MG63 (cell line): Measurements from ENCODE around the gene GSG1. TPM values are rescaled to one million over a fixed set of nuclear protein-coding genes. Genes with fewer than 3 reads are reported as not detected.
"Not testable (repeated sequence)": the region's sequence is repeated elsewhere in the genome, so short reads cannot be mapped to it uniquely, and the experiment has no call there.

ENCODE experiments used
- DNase-seq: peaks from one replicate; pipeline ENCODE4 v3.0.0-alpha.2; 2020
- H3K27me3 ChIP-seq: fragments of 250-450 bp; sonication (Bioruptor Pico); 2 replicates; pipeline ENCODE4 v1.5.1; 2020; ENCODE audit warnings: mild to moderate bottlenecking, moderate library complexity
- H3K36me3 ChIP-seq: fragments of 250-450 bp; sonication (Bioruptor Pico); 2 replicates; pipeline ENCODE4 v1.5.1; 2020; ENCODE audit warnings: mild to moderate bottlenecking, moderate library complexity
- H3K4me3 ChIP-seq: fragments of 250-450 bp; sonication (Bioruptor Pico); 2 replicates; pipeline ENCODE4 v1.5.1; 2020; ENCODE audit warnings: mild to moderate bottlenecking, moderate library complexity
- H3K9me3 ChIP-seq: fragments of 250-450 bp; sonication (Bioruptor Pico); 2 replicates; pipeline ENCODE4 v1.5.1; 2020; ENCODE audit warnings: mild to moderate bottlenecking, moderate library complexity
- total RNA-seq: library from RNA; depleted of rRNA; stranded (reverse); fragments of >200 nt; shearing (Covaris generic); gene quantifications from 2 replicates; pipeline ENCODE4 v1.2.3, GENCODE V29; 2014; ENCODE audit warnings: low replicate concordance

Gene GSG1
- total RNA-seq, 1 experiment from 2014 or later, result 0.33 TPM

GRCh38 chr12:13100605-13100881 is 2.9 kb downstream of the GSG1 start:
- no peak for DNase-seq
- peak overlapping the region; percentile 48 for H3K4me3 ChIP-seq
- H3K9me3 ChIP-seq, result no peaks in the 10 kb centered on the region
- no peaks in the 10 kb centered on the region for H3K36me3 ChIP-seq
- H3K27me3 ChIP-seq, result no peaks in the 10 kb centered on the region

DNA sequence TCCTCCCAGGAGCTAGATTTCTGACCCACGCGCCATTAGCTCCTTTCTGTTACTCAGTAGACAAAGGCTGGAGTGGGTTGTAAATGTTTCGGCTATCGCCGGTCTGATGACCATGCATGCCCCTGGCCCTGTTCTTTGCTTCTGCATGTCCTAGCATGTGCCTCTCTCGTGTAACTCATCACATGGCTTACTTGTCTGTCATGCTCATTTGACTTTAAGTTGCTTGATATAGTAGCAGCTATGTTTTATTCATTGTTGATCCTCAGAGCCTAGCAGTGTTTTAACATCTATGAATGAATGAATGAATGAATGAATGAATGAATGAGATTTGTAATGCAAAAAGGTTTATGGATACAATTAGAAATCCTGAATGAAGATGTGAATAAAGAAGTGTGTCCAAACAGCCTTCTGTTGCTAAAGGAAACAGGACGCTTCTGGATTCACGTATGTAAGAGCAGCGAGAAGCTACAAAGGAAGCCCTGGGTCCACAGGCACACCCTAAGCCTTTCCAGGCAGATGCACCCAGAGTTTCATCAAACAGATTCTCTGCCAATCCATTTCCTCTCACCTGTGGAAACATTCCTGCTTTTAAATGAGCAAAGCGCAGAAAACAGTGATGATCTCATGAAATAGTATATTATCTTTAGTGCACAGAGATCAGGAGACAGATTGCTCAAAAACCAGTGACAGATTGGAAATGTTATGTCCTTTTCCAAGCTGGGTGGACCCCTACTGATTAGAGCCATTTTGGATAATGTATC is 3.4 kb downstream of the GSG1 start:
- Histone ChIP-seq H3K9me3 (no peaks in the 10 kb centered on the region), H3K4me3 (no peak overlapping the region), H3K27me3 (no peaks in the 10 kb centered on the region), H3K36me3 (no peaks in the 10 kb centered on the region)
- DNase-seq, result no peak

GRCh38 chr12:13099066-13099843 is 4.2 kb downstream of the GSG1 start:
- H3K4me3 ChIP-seq, result no peak overlapping the region
- H3K36me3 ChIP-seq, result no peaks in the 10 kb centered on the region
- DNase-seq, result no peak
- H3K9me3 ChIP-seq, result no peaks in the 10 kb centered on the region
- no peaks in the 10 kb centered on the region for H3K27me3 ChIP-seq

- H3K36me3 ChIP-seq, result no peaks in the 10 kb centered on the region
These were observed 5.9 kb downstream of the GSG1 start for GRCh38 chr12:13097491-13098011.

GRCh38 chr12:13095266-13095995 is 8.0 kb downstream of the GSG1 start:
- no peak overlapping the region for H3K4me3 ChIP-seq
- no peaks in the 10 kb centered on the region for H3K27me3 ChIP-seq
- H3K9me3 ChIP-seq, result no peaks in the 10 kb centered on the region
- H3K36me3 ChIP-seq, result no peaks in the 10 kb centered on the region
- DNase-seq, result no peak

More at GRCh38 chr12:13097491-13098011, 5.9 kb downstream of the GSG1 start:
- peak overlapping the region; percentile 22 for H3K4me3 ChIP-seq
- H3K27me3 ChIP-seq, result no peaks in the 10 kb centered on the region
- H3K9me3 ChIP-seq, result no peaks in the 10 kb centered on the region
- peak; percentile 40 for DNase-seq

DNA sequence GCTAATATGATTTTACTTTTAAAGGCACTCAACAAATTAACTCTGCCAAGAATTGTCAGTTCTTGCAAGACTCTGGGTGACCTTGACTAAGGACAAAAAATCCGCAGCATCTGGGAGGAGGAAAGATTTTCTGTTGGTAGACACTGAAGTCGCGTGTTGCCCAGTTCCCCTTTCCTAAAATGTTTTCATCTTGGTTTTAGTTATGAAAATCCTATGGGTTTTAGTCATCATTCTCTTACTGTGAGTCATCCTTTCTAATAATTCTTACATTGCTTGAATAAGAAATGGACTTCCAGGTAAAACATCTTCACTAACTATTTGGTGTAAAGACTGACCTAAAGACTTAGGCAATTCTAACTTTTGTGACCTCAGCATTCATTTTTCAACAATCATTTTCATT is 9.1 kb downstream of the GSG1 start:
- Histone ChIP-seq H3K36me3 (no peaks in the 10 kb centered on the region), H3K9me3 (no peaks in the 10 kb centered on the region), H3K27me3 (no peaks in the 10 kb centered on the region), H3K4me3 (no peak overlapping the region)
- DNase-seq, result no peak

GRCh38 chr12:13093848-13094220 is 9.6 kb downstream of the GSG1 start:
- Histone ChIP-seq H3K9me3 (no peaks in the 10 kb centered on the region), H3K27me3 (no peaks in the 10 kb centered on the region), H3K36me3 (no peaks in the 10 kb centered on the region), H3K4me3 (no peak overlapping the region)
- no peak for DNase-seq

DNA sequence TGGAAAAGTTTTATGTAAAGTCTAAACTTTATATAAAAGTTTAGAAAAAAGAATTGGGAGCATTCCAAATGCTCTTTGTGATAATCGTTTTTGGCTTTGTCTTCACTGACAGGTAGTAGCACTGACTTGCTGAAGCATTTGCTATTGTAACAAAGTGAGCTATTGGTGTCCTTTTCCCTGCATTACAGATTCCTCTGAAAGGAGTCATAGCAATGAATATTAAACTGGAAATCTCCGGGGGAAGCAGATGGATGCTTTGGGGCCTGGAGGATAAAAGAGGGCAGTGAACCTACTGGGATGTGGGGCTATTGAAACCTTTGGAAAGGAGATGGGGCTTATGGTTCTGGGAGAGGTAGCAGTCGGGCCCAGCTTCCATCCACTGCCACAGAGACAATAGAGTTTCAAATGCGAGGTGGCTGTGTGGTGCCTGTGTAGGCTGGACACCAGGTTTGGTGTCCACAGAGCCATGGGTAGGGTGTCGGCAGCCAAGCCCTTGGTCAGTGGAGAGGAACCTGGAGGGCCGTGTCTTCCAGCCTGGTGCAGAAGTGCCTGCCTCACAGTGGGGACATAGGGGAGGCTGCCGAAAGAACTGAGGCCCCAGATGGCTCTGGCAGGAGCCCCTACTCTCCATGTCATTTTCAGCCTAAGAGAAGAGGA is 10.1 kb downstream of the GSG1 start:
- H3K27me3 ChIP-seq, result no peaks in the 10 kb centered on the region
- H3K9me3 ChIP-seq, result no peaks in the 10 kb centered on the region
- H3K36me3 ChIP-seq, result no peaks in the 10 kb centered on the region
- H3K4me3 ChIP-seq, result no peak overlapping the region
- no peak for DNase-seq

DNA sequence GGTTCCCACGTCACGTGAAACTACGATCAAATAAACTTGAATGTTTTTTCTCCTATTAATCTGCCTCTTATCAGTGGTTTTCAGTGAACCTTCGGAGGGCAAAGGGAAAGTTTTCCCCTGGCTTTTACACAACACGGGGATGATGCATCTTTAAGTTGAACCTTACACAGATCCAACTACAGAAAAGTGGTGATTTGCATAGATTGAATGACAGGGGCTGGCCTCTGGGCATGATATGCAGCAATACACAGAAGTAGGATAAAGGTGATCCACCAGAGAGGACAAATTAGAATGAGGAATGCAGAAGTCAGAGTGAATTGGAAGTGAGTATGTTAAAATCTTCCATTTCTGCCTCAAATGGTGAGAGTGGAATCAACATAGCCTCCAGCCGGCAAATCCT is 11.6 kb downstream of the GSG1 start:
- H3K9me3 ChIP-seq, result no peaks in the 10 kb centered on the region
- DNase-seq, result no peak
- no peak overlapping the region for H3K4me3 ChIP-seq
- no peaks in the 10 kb centered on the region for H3K36me3 ChIP-seq
- no peaks in the 10 kb centered on the region for H3K27me3 ChIP-seq

DNA sequence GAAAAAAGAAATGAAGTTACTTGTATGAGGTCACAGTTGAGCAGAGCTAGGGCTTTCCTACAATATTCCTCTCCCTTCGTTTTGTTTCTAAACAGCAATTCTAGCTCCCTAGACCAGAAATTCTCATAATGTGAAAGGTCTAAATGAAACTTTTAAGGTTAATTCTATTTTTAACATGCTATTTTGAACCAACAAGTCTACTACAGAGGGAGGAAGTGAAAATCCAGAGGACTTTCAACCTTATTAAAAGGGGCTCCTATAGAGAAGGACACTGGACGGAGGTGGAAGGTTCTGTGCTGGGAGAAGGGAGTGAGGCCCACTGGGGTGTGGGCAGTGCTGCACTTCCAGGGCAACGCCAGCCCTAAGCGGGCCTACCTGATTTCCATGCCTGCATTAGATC is 13.4 kb downstream of the GSG1 start:
- H3K27me3 ChIP-seq, result no peaks in the 10 kb centered on the region
- H3K9me3 ChIP-seq, result no peaks in the 10 kb centered on the region
- no peak for DNase-seq
- no peaks in the 10 kb centered on the region for H3K36me3 ChIP-seq
- H3K4me3 ChIP-seq, result no peak overlapping the region

DNA sequence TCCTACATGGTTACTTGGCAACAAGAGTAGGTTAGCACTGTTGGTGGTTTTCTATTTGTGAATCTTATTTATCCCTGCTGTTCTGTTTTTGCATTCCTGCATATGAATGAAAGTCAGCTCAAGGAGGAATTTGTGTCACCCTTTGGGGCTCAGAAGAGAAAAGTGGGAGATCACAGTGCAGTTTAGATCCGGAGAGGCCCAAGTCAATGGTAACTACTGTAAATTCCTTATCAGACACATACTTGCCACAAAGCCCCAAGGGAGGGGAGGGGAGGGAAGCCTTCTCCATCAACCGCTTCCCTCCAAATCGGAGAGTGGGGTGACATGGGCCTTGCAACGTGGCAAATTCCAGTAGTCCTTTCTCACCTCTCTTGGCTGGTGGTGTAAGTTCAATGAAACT is 15.0 kb downstream of the GSG1 start:
- Histone ChIP-seq H3K9me3 (no peaks in the 10 kb centered on the region; the same call in 1 of the 2 replicates), H3K4me3 (no peak overlapping the region), H3K27me3 (no peaks in the 10 kb centered on the region), H3K36me3 (no peaks in the 10 kb centered on the region)
- DNase-seq, result no peak

GRCh38 chr12:13087766-13088165 is 15.7 kb downstream of the GSG1 start:
- no peaks in the 10 kb centered on the region; the same call in 1 of the 2 replicates for H3K9me3 ChIP-seq
- no peak overlapping the region for H3K4me3 ChIP-seq
- H3K36me3 ChIP-seq, result no peaks in the 10 kb centered on the region
- H3K27me3 ChIP-seq, result no peaks in the 10 kb centered on the region
- no peak for DNase-seq

DNA sequence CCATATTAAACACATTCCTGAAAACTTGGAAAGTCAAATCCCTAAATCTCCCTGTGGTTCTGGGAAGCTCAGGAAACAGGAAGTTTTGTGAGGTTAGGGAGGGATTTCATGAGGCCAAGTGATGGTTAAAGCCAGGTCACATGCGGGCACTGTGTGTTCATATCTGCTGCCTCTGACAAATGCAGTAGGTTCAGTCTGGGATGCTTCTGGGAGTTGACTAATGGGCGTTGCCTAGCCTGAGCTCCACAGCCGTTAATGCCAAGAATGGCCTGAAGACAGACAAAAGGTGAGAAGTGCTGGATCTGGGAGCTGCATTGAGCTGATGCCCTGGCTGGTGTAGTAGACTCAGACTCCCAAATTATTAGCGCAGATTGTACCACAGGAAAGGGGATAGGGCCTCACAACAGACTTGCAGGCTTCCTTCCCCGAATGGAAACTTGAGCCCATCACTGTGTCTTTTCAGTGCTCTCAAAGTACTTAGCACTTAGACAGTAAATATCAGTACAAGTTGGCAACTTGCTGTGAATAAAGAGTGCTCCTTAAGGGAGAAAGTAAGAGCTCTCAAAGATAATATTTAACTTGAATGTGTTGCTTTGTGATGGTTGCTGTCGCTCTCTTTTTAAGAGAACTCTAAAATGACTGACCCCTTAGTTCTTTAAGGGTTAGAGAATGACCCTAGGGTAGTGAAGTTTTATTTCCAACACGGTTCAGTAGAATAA is 17.3 kb downstream of the GSG1 start:
- Histone ChIP-seq H3K27me3 (no peaks in the 10 kb centered on the region), H3K4me3 (no peak overlapping the region), H3K36me3 (no peaks in the 10 kb centered on the region), H3K9me3 (no peaks in the 10 kb centered on the region; the same call in 1 of the 2 replicates)
- DNase-seq, result no peak

GRCh38 chr12:13084898-13085640 is 18.4 kb downstream of the GSG1 start:
- H3K4me3 ChIP-seq, result no peak overlapping the region
- no peaks in the 10 kb centered on the region for H3K36me3 ChIP-seq
- DNase-seq, result no peak
- H3K9me3 ChIP-seq, result no peaks in the 10 kb centered on the region; the same call in 1 of the 2 replicates
- H3K27me3 ChIP-seq, result no peaks in the 10 kb centered on the region

DNA sequence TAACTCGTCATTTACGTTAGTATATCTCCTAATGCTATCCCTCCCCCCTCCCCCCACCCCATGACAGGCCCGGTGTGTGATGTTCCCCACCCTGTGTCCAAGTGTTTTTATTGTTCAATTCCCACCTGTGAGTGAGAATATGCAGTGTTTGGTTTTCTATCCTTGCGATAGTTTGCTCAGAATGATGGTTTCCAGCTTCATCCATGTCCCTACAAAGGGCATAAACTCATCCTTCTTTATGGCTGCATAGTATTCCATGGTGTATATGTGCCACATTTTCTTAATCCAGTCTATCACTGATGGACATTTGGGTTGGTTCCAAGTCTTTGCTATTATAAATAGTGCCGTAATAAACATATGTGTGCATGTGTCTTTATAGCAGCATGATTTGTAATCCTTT is 19.8 kb downstream of the GSG1 start:
- H3K4me3 ChIP-seq, DNase-seq, H3K36me3 ChIP-seq, H3K9me3 ChIP-seq, H3K27me3 ChIP-seq: not testable (repeated sequence)

DNA sequence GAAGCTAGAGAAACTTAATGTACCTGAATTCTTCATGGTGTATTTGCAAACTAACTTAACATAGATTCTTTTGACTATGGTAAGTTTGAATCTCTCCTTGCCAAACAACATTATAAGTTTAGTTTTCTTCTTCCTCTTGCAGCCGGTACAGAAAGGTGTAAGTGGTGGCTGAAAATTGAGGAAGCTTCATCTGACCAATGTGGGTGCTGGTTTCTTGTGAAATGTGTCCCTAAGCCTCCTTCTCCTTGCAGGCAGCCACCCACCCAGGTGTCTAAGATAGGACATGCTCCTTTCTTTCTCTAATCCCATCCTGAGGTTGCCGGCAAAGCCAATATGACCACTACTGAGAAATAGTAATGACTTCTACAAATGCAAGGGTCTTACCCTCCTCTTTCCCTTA is 20.6 kb downstream of the GSG1 start:
- Histone ChIP-seq H3K4me3 (no peak overlapping the region), H3K27me3 (no peaks in the 10 kb centered on the region), H3K9me3 (no peaks in the 10 kb centered on the region; the same call in 1 of the 2 replicates), H3K36me3 (no peaks in the 10 kb centered on the region)
- no peak for DNase-seq
